ENCODE data around the gene HSPA12B. TPM values are rescaled to one million over a fixed set of nuclear protein-coding genes. Genes with fewer than 3 reads are reported as not detected.

The HSPA12B gene
- total and polyA plus RNA-seq, 2 of the 8 experiments (the other 6 are each of a cell fraction or from before 2014, with no cell fraction given) = 2.2 to 4.3 TPM

- TF ChIP-seq TAF7 (optimal IDR thresholded peaks at IDR 0.05; ENCODE audit: borderline replicate concordance, low read depth, low read length) (no peak), EP300 (IDR thresholded peaks at IDR 0.05; ENCODE audit: borderline replicate concordance in 1 of 2, low read depth in 2 of 2, low read length in 2 of 2) (no peak), EZH2 (IDR thresholded peaks at IDR 0.05; ENCODE audit: low read depth, low read length, severe bottlenecking) (no peak), CTCF (IDR thresholded peaks at IDR 0.05; ENCODE audit: control extremely low read depth in 1 of 3, insufficient read depth in 1 of 3, low read depth in 1 of 3, low read length in 3 of 3) (no peak), POLR2AphosphoS5 (IDR thresholded peaks at IDR 0.05; ENCODE audit: low read depth, low read length) (no peak), HDAC2 (IDR thresholded peaks at IDR 0.05; ENCODE audit: borderline replicate concordance in 1 of 2, low read depth in 2 of 2, low read length in 2 of 2) (no peak)
These were observed 5.0 kb upstream of the HSPA12B start (continued) for GRCh38 chr20:3727401-3728021.

Measured in H1 (cell line).